Lung (tissue), 12 donors: ENCODE measurements around the gene PDZD2. TPM values are rescaled to one million over a fixed set of nuclear protein-coding genes. Genes with fewer than 3 reads are reported as not detected.
A peak's percentile ranks its signal among the peaks of the same experiment; 100 is the strongest.

Experiments
- ATAC-seq: fragments of 200-7000 bp; cut with Tn5 transposase; one replicate; pipeline ENCODE4 v1.9.1; 2020; ENCODE audit warnings: moderate number of reproducible peaks; ENCODE audit not compliant: insufficient read depth, low FRiP score
- DNase-seq, 3 donors: peaks; one replicate each; pipeline ENCODE4 v3.0.0-alpha.2; 2013 to 2017
- H3K27ac ChIP-seq, 2 donors: one replicate each; pipeline ENCODE4 v1.5.1; 2013; ENCODE audit warnings: mild to moderate bottlenecking in 2 of 2, moderate library complexity in 2 of 2, control low read depth in 1 of 2, inconsistent platforms in 1 of 2, low read depth in 1 of 2, low read length in 1 of 2
- H3K27me3 ChIP-seq, 3 donors: one replicate each; pipeline ENCODE4 v1.5.1; 2013; ENCODE audit warnings: low read length in 2 of 3; ENCODE audit not compliant: control insufficient read depth in 3 of 3, insufficient read depth in 3 of 3
- H3K36me3 ChIP-seq, 4 donors: one replicate each; pipeline ENCODE4 v1.5.1; 2013; ENCODE audit warnings: low read length in 4 of 4, mild to moderate bottlenecking in 1 of 4, moderate library complexity in 1 of 4; ENCODE audit not compliant: control insufficient read depth in 4 of 4, insufficient read depth in 4 of 4
- H3K4me1 ChIP-seq, 5 donors: one replicate each; pipeline ENCODE4 v1.5.1; 2013; ENCODE audit warnings: low read length in 5 of 5, mild to moderate bottlenecking in 2 of 5, moderate library complexity in 1 of 5; ENCODE audit not compliant: control insufficient read depth in 5 of 5, insufficient read depth in 5 of 5
- H3K4me3 ChIP-seq: one replicate; pipeline ENCODE4 v1.5.1; 2013; ENCODE audit warnings: mild to moderate bottlenecking, control low read depth, moderate library complexity
- H3K9ac ChIP-seq, 2 donors: one replicate each; pipeline ENCODE4 v1.5.1; 2013; ENCODE audit warnings: low read length in 2 of 2, control low read depth in 1 of 2; ENCODE audit not compliant: insufficient read depth in 1 of 2
- H3K9me3 ChIP-seq, 4 donors: one replicate each; pipeline ENCODE4 v1.5.1; 2013; ENCODE audit warnings: low read length in 3 of 4, mild to moderate bottlenecking in 1 of 4, moderate library complexity in 1 of 4; ENCODE audit not compliant: control insufficient read depth in 4 of 4, insufficient read depth in 3 of 4
- WGBS, 2 donors: extraction: QIAGEN DNeasy Blood & Tissue Kit; methylation state at CpG; one replicate each; pipeline ENCODE4 v1.1.7; 2013; 5-methylcytosine and 5-hydroxymethylcytosine counted together
- polyA plus RNA-seq, 2 donors: library from polyadenylated mRNA; stranded (reverse); fragments of 200-250 nt; gene quantifications; one replicate each; pipeline ENCODE4 v1.2.1, GENCODE V29; 2013
- total RNA-seq, 2 donors: library from RNA; depleted of rRNA in 1 of 2; stranded (reverse); fragments of >200 nt in 1 of 2; gene quantifications; one replicate each; pipeline ENCODE4 v1.2.1, GENCODE V29; 2014 to 2021
- TF ChIP-seq, protein P1 (sequence below): IDR thresholded peaks from 2 replicates; pipeline ENCODE4 v1.5.1; 2012; ENCODE audit warnings: mild to moderate bottlenecking; ENCODE audit errors: control extremely low read depth, extremely low read depth
- donor health status: control.
- donor health status: control.
- donor health status: Bipolar disorder and iron deficiency.
- donor health status: healthy.
- donor health status: DM: yes; HTN: yes; CAD: no.

The PDZD2 gene
- total and polyA plus RNA-seq, 4 donors = 9.2 to 56.3 (median 24.8) TPM

DNA sequence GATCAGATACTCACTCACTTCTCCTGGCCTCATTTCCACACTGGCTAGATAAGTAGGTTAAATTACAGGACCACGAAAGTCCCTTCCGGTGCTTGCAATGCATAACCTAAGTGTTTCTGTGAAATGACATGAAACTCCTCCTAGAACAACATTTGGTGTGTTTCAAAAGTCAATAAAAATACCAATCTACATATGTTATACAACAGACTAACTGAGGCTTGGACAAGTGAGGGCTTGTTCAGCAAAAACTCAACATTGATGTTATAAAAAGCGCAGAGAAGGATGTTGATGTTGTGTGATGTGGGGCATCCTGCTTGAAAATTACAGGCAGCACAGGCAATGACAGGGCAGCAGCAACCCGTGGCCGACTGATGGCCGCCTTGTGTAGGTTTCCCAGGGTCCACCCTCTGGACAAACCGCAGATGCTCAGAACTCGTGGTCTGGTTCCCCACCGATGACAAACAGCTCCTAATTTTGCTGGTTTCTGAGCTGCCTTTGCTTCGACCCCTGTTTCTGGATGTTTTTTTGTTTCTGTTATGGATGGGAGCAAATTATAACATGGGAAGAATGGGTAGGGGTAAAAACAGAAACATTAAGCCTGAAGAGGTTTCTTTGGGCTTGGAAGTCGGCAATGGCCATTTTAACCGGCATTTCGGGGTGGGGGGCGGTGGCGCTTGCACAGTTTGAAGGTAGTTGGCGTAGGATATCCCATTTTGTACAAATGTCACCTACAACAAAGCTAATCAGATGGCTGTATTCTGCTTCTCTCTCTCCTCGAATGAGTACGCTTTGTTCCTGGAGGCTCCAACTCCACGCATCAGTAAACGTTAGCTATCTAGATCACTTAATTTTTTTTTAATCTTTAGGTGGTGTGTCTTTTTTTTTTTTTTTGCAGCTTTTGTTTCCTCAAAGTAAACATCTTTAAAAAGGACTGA, 116.1 kb downstream of the PDZD2 start:
- WGBS, 2 donors = 88% methylated on average over 20 of the region's 20 CpGs
- Histone ChIP-seq H3K4me1 (peaks cover 0 to 6% (median 2%) of the 10 kb centered on the region in 5 donors), H3K4me3 (no peak overlapping the region), H3K27ac (no peak overlapping the region), H3K9me3 (peaks cover 0 to 4% (median 0%) of the 10 kb centered on the region in 4 donors), H3K9ac (no peak overlapping the region), H3K27me3 (no peaks in the 10 kb centered on the region), H3K36me3 (no peaks in the 10 kb centered on the region)
- TF ChIP-seq, protein P1, sequence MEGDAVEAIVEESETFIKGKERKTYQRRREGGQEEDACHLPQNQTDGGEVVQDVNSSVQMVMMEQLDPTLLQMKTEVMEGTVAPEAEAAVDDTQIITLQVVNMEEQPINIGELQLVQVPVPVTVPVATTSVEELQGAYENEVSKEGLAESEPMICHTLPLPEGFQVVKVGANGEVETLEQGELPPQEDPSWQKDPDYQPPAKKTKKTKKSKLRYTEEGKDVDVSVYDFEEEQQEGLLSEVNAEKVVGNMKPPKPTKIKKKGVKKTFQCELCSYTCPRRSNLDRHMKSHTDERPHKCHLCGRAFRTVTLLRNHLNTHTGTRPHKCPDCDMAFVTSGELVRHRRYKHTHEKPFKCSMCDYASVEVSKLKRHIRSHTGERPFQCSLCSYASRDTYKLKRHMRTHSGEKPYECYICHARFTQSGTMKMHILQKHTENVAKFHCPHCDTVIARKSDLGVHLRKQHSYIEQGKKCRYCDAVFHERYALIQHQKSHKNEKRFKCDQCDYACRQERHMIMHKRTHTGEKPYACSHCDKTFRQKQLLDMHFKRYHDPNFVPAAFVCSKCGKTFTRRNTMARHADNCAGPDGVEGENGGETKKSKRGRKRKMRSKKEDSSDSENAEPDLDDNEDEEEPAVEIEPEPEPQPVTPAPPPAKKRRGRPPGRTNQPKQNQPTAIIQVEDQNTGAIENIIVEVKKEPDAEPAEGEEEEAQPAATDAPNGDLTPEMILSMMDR = no peak
- DNase-seq = peak in 2 of 3 donors; percentile 15 to 53
- no peak for ATAC-seq

DNA sequence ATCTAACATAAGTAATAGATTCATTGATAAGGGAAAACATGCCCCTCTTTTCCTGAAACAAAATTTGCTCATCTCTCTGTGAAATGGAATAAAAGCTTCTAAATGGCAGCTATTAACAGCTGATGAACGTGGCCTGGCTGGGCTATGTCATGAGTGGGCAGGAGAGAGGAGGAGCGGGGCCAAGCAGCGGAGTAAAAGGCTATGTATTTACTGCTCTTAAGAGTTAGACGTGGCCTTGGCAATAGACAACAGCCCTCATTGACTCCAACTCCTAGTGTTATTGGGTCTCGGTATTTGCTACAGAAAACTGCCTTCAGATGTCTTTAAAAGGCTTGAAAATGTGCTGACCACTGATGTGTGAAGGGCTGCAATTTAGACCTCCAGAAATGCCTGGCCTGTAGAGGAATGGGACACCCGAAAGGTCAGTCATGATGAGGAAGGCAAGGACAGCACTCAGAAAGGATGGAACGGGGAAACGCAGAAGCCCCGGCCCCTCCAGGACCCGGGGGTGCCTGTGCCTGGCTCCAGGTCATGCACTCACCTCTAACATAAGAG, 116.8 kb downstream of the PDZD2 start:
- Histone ChIP-seq H3K9ac (no peak overlapping the region), H3K4me3 (no peak overlapping the region), H3K9me3 (peaks cover 0 to 1% (median 0%) of the 10 kb centered on the region in 4 donors), H3K27ac (no peak overlapping the region), H3K4me1 (peaks cover 0 to 6% (median 2%) of the 10 kb centered on the region in 5 donors), H3K27me3 (no peaks in the 10 kb centered on the region), H3K36me3 (no peaks in the 10 kb centered on the region)
- DNase-seq (no peak), ATAC-seq (no peak)
- 91 to 92% methylated on average over 10 of the region's 10 CpGs for WGBS, 2 donors
- TF ChIP-seq, protein P1 = no peak

GRCh38 chr5:31757806-31758205, 118.9 kb downstream of the PDZD2 start:
- WGBS, 2 donors = 96 to 97% methylated on average over 8 of the region's 8 CpGs
- Histone ChIP-seq H3K27ac (no peak overlapping the region), H3K9ac (no peak overlapping the region), H3K27me3 (no peaks in the 10 kb centered on the region), H3K4me1 (peaks cover 0 to 6% (median 2%) of the 10 kb centered on the region in 5 donors), H3K36me3 (no peaks in the 10 kb centered on the region), H3K4me3 (no peak overlapping the region), H3K9me3 (peaks cover 0 to 2% (median 0%) of the 10 kb centered on the region in 4 donors)
- TF ChIP-seq, protein P1 = no peak
- DNase-seq (no peak), ATAC-seq (no peak)
